Vagina (tissue), 2 donors: ENCODE measurements around the gene PBX4.

Experiments used
- POLR2A ChIP-seq, 2 donors: fragments of 450-650 bp; IDR thresholded peaks; one replicate each; pipeline ENCODE4 v1.6.1; 2017; ENCODE audit warnings: antibody characterized with exemption in 2 of 2, mild to moderate bottlenecking in 2 of 2, moderate library complexity in 2 of 2
- POLR2AphosphoS5 ChIP-seq, 2 donors: sonication (generic); formaldehyde crosslinking; IDR thresholded peaks; one replicate each; pipeline ENCODE4 v1.9.0; 2017; ENCODE audit warnings: antibody characterized with exemption in 2 of 2, mild to moderate bottlenecking in 2 of 2, low read depth in 1 of 2; ENCODE audit not compliant: insufficient read depth in 1 of 2
- TF ChIP-seq, protein P1 (sequence below), 3 experiments: fragments of 450-650 bp in 2 of 3; fragments of 200-600 bp in 1 of 3; sonication (generic) in 1 of 3; IDR thresholded peaks; one replicate each; pipeline ENCODE4 v1.5.1; 2017 to 2019; ENCODE audit warnings: antibody characterized with exemption in 3 of 3, mild to moderate bottlenecking in 2 of 3, moderate library complexity in 2 of 3

DNA sequence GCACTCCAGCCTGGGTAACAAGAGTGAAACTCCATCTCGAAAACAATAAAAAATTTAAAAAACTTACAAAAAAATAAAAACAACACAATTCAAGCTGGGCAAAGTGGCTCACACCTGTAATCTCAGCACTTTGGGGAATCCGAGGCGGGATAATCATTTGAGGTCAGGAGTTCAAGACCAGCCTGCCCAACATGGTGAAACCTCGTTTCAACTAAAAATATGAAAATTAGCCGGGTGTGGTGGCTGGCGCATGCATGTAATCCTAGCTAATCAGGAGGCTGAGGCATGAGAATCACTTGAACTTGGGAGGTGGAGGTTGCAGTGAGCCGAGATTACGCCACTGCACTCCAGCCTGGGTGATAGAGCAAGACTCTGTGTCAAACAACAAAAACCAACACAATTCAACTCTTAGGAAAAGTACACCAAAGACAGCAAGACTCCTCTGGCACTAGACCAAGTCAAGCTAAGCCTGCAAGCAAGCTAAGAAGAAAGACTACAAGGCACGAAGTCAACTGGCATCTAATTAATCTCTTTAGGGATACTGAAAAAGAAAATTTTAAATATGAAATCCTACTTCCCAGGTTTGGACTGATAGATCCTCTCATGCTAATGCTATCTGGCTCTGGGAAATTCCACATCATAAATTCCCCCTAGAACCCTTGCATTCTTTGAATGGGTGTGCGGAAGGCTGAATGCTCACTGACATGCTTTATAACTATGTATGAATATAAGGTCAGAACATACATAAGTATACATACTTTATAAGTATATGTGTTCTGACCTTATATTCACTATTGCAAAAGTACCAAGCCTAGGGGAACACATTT, 7.9 kb downstream of the PBX4 start:
- TF ChIP-seq POLR2A (IDR thresholded peaks at IDR 0.05) (no peak), POLR2AphosphoS5 (IDR thresholded peaks at IDR 0.05; ENCODE audit: insufficient read depth in 1 of 2, low read depth in 1 of 2) (no peak)
- TF ChIP-seq, protein P1, sequence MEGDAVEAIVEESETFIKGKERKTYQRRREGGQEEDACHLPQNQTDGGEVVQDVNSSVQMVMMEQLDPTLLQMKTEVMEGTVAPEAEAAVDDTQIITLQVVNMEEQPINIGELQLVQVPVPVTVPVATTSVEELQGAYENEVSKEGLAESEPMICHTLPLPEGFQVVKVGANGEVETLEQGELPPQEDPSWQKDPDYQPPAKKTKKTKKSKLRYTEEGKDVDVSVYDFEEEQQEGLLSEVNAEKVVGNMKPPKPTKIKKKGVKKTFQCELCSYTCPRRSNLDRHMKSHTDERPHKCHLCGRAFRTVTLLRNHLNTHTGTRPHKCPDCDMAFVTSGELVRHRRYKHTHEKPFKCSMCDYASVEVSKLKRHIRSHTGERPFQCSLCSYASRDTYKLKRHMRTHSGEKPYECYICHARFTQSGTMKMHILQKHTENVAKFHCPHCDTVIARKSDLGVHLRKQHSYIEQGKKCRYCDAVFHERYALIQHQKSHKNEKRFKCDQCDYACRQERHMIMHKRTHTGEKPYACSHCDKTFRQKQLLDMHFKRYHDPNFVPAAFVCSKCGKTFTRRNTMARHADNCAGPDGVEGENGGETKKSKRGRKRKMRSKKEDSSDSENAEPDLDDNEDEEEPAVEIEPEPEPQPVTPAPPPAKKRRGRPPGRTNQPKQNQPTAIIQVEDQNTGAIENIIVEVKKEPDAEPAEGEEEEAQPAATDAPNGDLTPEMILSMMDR (IDR thresholded peaks at IDR 0.05): no peak
